Neural cell (in vitro differentiated cells): Measurements from ENCODE around the gene FAM107B.

Experiments used
- EP300 ChIP-seq: fragments of 450-650 bp; conservative IDR thresholded peaks from 2 replicates; pipeline ENCODE4 v1.6.1; 2014; ENCODE audit warnings: antibody characterized with exemption, mild to moderate bottlenecking, moderate library complexity; ENCODE audit not compliant: poor library complexity, severe bottlenecking
- EZH2 ChIP-seq: fragments of 200-600, 300-800 bp; shearing (Covaris generic), sonication (generic); IDR thresholded peaks from 2 replicates; pipeline ENCODE4 v1.6.1; 2014; ENCODE audit warnings: antibody characterized with exemption, low read length, borderline replicate concordance, mild to moderate bottlenecking; ENCODE audit not compliant: insufficient read depth, poor library complexity, severe bottlenecking
- MXI1 ChIP-seq: fragments of 450-650 bp; conservative IDR thresholded peaks from 2 replicates; pipeline ENCODE4 v1.6.1; 2014; ENCODE audit warnings: antibody characterized with exemption, mild to moderate bottlenecking; ENCODE audit not compliant: poor library complexity, severe bottlenecking
- RAD21 ChIP-seq: fragments of 450-650 bp; conservative IDR thresholded peaks from 2 replicates; pipeline ENCODE4 v1.6.1; 2014; ENCODE audit warnings: antibody characterized with exemption, mild to moderate bottlenecking, moderate library complexity
- TAF1 ChIP-seq: IDR thresholded peaks from 2 replicates; pipeline ENCODE4 v1.6.1; 2012; ENCODE audit warnings: low read depth
- TF ChIP-seq, protein P1 (sequence below): fragments of 450-650 bp; IDR thresholded peaks from 2 replicates; pipeline ENCODE4 v1.5.1; 2014; ENCODE audit warnings: antibody characterized with exemption, mild to moderate bottlenecking, moderate library complexity; ENCODE audit not compliant: poor library complexity, severe bottlenecking
- TF ChIP-seq, protein P2 (sequence below): IDR thresholded peaks from 2 replicates; pipeline ENCODE4 v1.6.1; 2012; ENCODE audit warnings: borderline replicate concordance

- TF ChIP-seq, protein P1, sequence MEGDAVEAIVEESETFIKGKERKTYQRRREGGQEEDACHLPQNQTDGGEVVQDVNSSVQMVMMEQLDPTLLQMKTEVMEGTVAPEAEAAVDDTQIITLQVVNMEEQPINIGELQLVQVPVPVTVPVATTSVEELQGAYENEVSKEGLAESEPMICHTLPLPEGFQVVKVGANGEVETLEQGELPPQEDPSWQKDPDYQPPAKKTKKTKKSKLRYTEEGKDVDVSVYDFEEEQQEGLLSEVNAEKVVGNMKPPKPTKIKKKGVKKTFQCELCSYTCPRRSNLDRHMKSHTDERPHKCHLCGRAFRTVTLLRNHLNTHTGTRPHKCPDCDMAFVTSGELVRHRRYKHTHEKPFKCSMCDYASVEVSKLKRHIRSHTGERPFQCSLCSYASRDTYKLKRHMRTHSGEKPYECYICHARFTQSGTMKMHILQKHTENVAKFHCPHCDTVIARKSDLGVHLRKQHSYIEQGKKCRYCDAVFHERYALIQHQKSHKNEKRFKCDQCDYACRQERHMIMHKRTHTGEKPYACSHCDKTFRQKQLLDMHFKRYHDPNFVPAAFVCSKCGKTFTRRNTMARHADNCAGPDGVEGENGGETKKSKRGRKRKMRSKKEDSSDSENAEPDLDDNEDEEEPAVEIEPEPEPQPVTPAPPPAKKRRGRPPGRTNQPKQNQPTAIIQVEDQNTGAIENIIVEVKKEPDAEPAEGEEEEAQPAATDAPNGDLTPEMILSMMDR, result no peak
- TF ChIP-seq EP300 (no peak), EZH2 (no peak), TAF1 (no peak), MXI1 (no peak), RAD21 (no peak)
- TF ChIP-seq, protein P2, sequence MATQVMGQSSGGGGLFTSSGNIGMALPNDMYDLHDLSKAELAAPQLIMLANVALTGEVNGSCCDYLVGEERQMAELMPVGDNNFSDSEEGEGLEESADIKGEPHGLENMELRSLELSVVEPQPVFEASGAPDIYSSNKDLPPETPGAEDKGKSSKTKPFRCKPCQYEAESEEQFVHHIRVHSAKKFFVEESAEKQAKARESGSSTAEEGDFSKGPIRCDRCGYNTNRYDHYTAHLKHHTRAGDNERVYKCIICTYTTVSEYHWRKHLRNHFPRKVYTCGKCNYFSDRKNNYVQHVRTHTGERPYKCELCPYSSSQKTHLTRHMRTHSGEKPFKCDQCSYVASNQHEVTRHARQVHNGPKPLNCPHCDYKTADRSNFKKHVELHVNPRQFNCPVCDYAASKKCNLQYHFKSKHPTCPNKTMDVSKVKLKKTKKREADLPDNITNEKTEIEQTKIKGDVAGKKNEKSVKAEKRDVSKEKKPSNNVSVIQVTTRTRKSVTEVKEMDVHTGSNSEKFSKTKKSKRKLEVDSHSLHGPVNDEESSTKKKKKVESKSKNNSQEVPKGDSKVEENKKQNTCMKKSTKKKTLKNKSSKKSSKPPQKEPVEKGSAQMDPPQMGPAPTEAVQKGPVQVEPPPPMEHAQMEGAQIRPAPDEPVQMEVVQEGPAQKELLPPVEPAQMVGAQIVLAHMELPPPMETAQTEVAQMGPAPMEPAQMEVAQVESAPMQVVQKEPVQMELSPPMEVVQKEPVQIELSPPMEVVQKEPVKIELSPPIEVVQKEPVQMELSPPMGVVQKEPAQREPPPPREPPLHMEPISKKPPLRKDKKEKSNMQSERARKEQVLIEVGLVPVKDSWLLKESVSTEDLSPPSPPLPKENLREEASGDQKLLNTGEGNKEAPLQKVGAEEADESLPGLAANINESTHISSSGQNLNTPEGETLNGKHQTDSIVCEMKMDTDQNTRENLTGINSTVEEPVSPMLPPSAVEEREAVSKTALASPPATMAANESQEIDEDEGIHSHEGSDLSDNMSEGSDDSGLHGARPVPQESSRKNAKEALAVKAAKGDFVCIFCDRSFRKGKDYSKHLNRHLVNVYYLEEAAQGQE, result no peak
Measured at GRCh38 chr10:14507781-14508180, 266.9 kb downstream of the FAM107B start.
